CD1c-positive myeloid dendritic cell (primary cell): ENCODE data around the gene JMJD1C.

Experiments
- DNase-seq: peaks from one replicate; pipeline ENCODE4 v3.0.0-alpha.2; 2016; ENCODE audit errors: extremely low spot score

The JMJD1C gene

DNA sequence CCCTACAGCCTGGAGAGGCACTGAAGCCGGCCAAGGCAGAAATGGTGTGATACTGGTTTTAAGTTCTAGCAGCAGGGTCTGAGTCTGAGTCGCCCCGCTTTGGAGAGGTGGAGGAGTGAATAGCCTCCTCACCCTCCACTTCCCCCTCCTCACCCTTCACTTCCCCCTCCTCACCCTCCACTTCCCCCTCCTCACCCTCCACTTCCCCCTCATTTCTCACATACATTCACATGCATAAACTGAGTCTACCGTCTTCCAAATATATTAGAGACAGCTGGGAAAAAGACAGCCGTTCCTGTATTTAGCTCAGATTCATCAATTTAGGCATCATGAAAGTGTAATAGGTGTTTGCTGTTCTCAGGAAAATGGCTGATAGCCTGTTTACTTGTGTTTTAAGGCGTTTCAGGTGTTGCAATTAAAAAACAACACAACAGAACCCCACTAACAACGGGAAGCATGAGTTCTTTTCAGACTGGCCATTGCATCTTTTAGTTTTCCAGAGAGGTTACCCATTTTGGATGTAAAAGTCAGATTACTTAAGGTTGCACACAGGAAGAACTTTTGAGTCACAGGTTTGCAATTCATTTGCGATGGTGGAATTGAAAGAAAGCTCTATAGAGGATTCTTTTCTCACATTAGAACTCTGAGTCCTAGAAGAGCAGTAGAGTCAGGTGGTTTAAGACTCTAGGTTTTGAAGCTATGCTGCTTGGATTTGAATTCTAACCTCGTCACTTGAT, 331.8 kb downstream of the JMJD1C start:
- peak; percentile 64 for DNase-seq

DNA sequence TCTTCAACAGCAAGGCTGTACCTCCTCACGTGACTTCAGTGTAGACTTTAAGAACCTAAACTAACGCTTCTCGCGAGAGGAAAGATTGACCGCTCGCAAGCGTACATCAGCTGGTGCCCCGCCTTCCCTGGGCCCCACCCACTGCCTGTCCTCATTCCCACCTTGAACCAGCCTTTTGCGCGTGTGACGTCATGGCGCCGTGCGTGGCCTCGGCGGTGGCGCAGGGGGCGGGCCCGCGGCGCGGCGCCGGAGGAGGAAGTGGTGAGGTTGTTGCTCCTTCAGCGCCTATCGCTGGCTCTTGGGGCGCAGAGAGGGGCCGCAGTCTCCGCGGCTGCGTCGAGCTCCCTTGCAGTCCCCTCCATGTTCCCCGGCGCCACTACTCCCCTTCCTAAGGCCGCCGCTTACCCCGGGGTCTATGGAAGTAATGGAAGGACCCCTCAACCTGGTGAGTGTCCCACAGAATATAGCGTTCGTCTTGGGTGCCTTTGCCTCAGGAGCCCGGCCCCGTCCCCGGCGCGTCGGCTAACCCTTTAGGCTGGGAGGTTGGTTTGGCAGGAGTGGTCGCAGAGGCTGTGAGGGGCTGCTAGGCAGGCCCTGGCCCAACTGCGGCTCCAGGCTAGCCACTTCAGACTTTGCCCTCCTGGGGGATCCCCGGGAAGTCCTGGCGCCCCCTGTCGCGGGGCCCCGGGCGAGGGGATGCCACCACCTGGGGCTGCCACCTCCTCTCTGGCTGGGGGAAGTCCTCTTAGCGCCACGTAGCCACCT, 332.5 kb downstream of the JMJD1C start, which contains the start of gene NRBF2:
Gene NRBF2, plus strand, starts transcription at position 273 of the 765 bp plus-strand sequence. Its CDS starts 143 bp downstream, at position 416.
- DNase-seq, result peak; percentile 98

DNA sequence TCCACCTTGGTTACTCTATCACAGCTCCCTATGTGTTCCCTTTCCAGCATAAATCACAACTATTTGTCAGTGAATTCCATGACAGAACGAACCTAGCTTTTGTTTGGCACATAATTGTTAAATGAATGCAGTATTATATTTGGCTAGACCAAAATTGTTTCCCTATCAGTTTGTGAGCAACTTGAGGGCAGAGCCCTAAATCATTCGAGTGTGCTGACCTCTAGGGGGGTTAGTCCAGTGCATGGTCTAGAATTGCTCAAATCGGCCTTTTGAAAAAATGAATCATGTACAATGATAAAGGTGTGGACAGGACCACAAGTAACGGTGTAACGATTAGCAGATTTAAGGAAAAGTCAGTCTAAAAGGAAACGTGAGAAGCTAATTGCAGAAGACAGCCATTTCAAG, 333.1 kb downstream of the JMJD1C start:
- DNase-seq, result no peak

GRCh38 chr10:63129888-63130287, 335.9 kb downstream of the JMJD1C start:
- DNase-seq, result no peak

- no peak for DNase-seq
These were observed 337.3 kb downstream of the JMJD1C start for GRCh38 chr10:63128443-63128842.

- DNase-seq, result no peak
These were observed 340.3 kb downstream of the JMJD1C start for GRCh38 chr10:63125459-63125858.

- no peak for DNase-seq
These were observed 341.9 kb downstream of the JMJD1C start for GRCh38 chr10:63123727-63124362.

GRCh38 chr10:63120554-63120953, 345.2 kb downstream of the JMJD1C start:
- no peak for DNase-seq

DNA sequence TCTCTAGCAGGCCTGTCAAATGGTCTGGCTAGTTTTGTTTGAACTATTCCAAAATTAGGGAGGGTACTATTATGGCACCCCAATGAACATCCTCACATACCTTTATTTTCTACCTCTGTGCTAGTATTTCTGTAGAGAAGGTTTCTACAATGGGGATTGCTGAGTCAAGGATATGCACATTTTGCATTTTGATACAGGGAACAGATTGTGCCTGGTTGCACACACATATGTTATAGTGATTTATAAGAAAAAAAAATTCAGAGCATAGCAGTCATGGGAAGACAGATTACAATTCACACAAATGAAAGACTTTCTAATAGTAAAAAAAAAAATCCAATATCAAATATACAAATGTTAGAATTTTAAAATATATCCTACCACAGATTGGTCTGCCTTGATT, 346.7 kb downstream of the JMJD1C start:
- DNase-seq, result no peak
